ELF-1 (cell line): ENCODE data around the gene WDR33.
A peak's percentile ranks its signal among the peaks of the same experiment; 100 is the strongest.
"Not testable (repeated sequence)": the region's sequence is repeated elsewhere in the genome, so short reads cannot be mapped to it uniquely, and the experiment has no call there.

Experiments
- DNase-seq: peaks from one replicate; pipeline ENCODE4 v3.0.0-alpha.2; 2016; ENCODE audit warnings: low read depth, low spot score

The WDR33 gene

DNA sequence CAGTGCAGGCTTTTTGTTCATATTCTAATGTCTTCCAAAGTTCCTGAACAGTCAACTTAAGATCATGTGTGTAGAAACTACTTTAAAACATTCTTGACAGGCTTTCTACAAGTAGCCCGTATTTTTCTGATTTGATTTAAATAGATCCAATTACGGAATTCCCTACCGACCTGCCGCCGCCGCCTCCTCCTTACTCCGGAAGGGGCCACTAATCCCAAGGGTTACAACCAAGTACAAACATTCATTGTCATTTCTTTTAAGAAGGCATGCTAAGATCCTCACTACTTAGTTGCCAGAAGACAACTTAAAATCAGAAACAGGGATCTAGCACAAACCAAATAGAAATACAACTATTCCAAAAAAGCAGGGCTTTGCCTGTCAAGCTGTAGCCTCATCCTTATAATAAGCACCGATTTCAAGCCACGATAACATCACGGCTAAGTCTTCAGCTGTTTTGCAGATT is 784 bp downstream of the WDR33 start:
- DNase-seq: peak; percentile 52

DNA sequence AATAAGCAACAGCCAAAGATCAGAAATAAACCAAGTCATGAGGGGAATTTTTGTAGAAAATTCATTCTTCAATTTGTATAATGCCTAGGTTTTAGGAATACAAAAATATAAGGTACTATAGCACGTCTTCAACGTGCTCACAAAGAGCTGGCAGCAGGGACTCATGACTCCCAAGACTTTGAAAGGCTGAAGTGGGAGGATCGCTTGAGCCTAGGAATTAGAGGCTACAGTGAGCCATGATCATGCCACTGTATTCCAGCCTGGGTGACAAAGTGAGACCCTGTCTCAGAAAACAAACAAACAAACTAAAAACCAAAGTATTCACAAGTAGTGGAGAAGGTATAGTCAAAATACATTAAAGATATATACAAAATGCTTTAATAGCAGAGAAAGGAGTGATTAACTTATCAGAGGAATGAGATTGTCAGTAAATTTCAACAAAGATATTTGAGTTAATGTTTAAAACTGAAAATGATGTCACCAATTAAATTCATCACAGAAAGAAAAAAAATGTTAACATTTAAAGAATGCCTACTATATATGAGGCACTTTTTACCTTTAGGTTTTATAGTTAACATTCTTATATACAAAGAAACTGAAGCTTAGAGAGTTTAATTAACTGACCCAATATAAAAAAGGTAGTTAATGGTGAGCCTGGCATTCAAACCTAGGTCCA is 3.2 kb downstream of the WDR33 start:
- no peak for DNase-seq

DNA sequence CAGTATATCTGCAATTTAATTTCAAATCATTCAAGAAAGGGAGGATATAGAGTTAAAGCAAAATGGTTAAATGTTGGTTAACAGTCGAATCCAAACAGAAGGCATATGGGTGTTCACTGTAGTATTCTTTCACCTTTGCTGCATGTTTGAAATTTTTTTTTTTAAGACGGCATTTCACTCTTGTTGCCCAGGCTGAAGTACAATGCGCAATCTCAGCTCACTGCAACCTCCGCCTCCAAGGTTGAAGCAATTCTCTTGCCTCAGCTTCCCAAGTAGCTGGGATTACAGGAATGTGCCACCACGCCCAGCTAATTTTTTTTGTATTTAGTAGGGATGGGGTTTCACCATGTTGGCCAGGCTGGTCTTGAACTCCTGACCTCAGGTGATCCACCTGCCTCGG is 4.1 kb downstream of the WDR33 start:
- DNase-seq: not testable (repeated sequence)

DNA sequence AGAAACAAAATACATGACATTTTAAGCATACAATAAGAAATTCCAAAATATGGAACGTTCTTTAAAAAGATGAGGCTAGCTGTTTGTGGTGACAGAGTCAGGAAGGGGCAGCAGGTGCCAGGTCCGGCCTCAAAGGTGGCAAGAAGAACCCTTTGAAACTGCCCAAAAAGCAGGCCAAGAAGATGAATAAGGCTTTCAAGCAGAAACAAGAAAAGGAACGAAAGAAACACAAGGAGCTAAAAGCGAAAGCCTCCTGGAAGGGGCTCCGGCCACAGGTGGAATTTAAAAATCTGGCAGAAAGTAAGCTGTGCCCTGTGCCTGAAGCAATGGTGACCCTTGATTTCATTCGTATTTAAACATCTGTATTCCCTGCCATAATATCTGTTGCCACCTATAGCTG is 5.5 kb downstream of the WDR33 start:
- no peak for DNase-seq

DNA sequence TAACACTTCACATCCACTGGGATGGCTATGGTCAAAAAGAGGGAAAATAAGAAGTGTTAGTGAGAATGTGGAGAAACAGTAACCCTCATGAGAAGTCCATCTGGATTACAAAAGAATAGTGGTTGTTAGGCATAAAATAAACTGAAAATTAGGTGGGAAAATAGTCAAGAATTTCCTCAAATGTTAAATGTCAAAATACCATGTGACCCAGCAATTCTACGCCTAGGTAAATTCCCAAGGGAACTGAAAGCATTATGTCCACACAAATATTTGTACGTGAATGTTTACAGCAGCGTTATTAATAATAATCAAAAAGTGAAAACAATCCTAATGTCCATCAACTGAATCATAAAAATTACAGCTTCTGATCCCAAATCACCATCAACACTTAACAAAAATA is 11.0 kb downstream of the WDR33 start:
- DNase-seq: no peak

DNA sequence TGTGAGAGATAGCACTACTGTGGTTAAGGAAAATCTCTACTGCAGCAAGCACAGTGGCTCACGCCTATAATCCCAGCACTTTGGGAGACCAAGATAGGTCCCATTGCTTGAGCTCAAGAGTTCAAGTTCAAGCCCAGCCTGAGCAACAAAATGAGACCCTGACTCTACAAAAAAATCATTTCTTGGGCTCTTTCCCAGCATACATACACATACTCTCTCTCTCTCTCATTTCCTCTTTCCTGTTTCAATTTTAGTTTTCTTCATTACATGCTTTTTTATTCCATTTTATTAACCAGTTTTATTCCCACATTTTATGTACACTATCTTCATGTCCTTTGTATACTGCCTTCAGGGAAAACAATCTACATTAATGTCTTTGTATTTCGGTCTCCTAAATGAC is 14.6 kb downstream of the WDR33 start:
- no peak for DNase-seq

DNA sequence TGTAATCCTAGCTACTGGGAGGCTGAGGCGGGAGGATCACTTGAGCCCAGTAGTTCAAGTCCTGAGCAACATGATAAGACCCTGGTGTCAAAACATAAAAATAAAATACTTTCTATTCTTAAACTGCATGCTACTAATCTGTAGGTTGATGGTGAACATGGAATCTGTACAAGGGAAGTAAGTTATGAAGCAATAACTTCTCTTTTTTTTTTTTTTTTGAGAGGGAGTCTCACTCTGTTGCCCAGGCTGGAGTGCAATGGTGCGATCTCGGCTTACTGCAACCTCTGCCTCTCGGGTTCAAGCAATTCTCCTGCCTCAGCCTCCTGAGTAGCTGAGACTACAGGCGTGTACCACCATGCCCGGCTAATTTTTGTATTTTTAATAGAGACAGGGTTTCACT is 16.1 kb downstream of the WDR33 start:
- not testable (repeated sequence) for DNase-seq

DNA sequence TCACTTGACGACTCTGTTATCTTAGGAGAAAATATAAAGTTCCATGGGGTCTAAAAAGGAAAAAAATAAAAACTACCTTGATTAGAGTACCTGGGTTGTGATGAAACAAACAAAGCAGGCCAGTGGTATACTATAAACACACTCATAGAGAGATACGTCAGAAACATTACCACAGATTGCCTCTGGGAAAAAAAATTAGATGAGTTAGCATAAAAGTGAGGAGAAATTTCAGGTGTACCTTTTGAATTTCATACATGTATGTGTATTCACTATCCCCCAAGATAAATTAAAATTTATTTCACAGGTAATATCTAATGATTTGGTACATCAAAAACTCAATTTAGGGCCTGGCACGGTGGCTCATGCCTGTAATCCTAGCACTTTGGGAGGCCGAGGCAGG is 18.2 kb downstream of the WDR33 start:
- no peak for DNase-seq

DNA sequence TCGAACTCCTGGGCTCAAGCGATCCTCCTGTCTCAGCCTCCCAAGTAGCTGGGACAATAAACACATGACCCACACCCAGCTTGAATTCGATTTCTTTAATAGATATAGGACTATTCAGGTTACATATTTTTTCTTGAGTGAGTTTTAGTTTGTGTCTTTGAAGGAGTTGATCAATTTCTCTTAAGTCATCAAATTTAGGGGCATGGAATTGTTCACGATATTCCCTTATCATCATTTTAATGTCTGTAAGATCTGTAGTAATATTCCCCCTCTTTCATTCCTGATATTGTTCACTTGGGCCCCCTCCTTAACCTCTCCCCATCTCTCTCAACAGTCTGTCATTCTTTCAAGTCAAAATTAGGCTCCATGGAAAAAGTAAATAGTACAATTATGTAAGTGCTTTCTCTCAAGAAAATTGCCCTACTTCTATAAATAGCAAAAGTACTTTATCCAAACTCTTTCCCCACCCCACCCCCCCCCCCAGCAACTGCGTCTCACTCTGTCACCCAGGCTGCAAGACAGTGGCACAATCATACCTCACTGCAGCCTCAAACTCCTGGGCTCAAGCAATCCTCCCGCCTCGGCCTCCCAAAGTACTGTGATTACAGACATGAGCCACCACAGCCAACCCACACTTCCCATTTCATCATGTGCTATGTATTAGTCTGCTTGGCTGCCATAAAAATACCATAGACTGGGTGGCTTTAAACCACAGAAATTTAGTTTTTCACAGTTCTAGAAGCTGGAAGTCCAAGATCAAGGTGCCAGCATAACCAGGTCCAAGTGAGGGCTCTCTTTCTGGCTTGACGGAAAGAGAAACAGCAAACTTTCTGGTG is 20.1 kb downstream of the WDR33 start:
- no peak for DNase-seq

DNA sequence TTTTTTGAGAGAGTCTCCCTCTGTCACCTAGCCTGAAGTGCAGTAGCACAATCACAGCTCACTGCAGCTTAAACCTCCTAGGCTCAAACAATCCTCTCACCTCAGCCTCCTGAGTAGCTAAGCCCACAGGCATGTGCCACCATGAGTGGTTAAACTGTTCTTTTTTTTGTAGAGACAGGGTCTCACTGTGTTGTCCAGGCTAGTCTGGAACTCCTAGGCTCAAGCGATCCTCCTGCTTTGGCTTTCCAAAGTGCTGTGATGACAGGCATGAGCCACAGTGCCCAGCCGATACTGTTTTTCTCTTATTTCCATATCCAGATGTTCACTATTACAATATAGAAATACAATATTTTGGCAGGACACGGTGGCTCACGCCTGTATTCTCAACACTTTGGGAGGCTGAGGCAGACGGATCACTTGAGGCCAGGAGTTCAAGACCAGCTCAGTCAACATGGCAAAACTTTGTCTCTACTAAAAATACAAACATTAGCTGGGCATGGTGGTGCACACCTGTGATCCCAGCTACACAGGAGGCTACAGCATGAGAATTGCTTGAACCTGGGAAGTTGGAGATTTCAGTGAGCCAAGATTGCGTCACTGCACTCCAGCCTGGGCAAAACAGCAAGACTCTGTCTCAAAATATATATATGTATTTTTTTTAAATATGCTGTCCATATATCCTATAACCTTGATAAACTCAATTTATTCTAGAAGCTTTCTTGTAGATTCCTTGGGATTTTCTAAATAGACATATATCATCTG is 24.7 kb downstream of the WDR33 start:
- no peak for DNase-seq

DNA sequence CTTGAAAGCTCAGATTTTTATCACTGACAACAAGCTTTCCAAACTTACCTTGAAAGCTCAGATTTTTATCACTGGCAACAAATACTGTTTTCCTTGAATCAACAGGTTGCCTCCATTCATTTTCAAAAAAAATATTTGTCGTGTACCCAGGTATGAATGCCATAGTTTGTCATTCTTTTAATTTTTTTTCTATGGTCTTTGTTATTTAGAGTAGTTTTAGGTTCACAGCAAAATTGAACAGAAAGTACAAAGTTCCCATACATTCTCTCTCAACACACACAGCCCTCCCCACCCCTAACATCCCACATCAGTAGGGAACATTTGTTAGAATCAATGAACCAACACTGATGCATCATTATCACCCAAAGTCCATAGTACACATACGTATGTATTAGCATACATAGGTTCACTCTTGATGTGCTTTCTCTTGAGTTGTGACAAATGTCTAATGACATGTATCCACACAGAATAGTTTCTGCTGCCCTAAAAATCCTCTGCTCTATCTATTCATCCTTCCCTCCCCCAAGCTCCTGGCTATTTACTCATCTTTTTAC is 25.9 kb downstream of the WDR33 start:
- DNase-seq: no peak

DNA sequence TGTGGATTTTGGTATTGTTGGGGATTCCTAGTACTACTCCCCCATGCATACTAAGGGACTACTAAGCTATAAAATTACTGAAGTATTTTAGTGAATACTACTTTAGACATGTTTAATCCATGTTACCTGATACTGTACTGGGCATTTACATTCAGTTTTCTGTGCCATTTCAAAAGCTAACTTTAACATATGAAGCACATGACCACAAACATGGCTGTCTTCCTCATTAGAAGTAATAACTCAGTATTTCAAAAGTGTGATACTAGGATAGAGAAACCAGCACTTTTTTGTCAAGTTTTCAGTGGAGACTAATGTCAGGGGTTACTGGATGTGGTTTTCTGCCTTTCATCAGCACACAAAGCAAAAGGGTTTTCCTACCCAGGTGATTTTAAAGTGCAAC is 27.9 kb downstream of the WDR33 start:
- no peak for DNase-seq

DNA sequence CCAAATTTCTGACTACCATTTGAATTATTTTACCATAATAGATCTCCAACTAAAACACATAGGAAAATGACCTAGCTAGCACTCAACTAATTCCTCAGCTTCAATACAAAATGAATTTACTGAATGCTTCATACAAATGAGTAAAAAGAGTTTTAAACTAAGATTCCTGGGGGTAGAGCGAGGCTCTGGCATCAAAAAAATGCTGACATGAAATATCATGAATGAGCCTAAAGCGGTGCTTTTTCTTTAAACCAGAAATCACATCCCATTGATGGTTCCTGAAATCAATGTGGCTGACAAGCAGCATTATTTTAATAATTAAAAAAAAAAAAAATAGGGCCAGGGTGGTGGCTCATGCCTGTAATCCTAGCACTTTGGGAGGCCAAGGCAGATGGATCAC is 32.1 kb downstream of the WDR33 start:
- DNase-seq: no peak

DNA sequence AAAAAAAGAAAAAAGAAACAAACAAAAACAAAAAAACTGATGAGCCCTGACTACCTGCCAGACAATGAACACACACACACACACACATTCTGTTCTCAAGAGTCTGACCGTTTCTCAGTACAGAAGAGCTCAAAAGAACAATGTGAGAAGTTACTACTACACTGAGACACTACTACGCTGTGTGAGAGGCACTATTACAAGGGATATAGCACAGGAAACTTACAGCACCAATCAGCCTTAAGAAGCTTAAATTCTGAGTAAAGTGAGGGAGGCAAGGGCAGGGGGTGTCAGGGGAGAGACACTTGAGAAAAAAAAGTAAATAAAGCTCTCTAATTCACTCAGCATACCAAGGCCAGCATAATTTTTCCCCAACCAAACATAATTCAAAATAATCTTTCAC is 32.5 kb downstream of the WDR33 start:
- DNase-seq: no peak

DNA sequence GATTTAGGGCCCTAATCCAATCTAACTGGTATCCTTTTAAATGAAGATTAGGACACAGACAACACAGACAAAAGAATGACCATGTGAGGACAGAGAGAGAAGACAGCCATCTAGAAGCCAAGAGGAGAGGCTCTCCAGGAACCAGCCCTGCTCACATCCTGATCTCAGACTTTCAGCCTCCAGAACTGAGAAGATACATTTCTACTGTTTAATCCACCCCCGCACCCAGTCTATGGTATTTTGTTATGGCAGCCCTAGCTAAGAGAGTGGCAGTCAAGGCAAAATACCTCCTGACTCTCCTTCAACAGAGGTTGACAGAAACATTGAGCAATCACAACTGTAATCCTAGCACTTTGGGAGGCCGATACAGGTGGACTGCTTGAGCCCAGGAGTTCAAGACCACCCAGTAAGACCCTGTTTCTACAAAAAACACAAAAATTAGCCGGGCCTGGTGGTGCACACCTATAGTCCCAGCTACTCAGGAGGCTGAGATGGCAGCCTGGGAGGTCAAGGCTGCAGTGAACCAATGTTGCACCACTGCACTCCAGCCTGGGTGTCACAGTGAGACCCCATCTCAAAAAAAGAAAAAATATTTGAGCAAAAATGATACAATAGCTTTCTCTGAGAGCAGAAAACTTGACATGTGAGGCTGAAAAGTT is 34.7 kb downstream of the WDR33 start:
- DNase-seq: no peak

DNA sequence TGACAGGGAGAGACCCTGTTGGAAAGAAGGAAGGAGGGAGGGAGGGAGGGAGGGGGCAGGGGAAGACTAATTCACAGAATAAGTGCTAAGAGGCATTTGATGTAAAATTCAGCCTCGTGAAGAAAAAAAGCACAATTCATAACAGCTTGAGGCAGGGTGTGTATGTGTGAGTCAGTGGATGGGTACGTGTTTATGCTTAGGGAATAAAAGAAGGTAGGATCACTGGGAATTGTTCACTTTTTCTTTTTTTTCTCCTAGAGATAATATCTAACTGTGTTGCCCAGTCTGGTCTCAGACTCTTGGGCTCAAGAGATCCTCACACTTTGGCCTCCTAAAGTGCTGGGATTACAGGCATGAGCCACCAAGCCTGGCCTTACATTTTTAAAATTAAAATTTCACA is 39.2 kb downstream of the WDR33 start:
- no peak for DNase-seq

DNA sequence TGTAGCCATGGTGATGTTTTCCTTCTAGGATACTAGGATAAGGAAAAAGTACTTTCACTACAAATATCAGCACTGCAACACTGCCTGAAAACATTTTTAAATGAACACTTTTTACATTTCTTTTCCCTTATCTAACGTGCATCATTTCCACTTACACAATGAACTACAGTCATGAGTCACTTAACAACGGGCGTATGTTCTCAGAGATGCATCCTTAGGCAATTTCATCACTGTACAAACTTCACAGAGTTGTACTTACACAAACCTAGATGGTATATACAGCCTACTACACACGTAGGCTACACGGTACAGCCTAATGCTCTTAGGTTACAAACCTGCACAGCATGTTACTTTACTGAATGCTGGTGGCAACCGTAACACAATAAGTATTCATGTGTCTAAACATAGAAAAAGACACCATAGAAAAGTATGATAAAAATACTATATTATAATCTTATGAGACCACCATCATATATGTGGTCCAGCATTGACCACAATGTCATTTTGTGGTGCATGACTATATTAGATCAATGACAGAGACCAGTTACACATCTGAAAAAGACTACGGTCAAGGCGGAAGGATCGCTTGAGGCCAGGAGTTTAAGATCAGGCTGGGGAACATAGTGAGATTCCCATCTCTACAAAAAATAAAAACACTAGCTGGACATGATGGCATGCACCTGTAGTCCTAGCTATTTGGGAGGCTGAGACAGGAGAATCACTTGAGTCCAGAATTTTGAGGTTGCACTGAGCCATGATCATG is 39.8 kb downstream of the WDR33 start:
- no peak for DNase-seq

DNA sequence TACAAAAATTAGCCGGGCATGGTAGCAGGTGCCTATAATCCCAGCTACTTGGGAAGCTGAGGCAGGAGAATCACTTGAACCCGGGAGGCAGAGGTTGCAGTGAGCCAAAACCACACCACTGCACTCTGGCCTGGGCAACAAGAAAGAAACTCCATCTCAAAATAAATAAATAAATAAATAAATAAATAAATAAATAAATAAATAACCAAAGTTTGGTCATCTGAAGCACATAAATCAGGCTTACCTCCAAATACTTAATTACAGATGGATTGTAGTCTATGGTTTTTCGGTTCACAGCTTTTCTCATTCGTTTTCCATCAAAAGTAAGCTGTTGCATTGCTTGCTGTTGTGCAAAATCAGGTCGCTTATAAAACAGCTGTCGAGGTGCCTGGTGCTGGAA is 40.4 kb downstream of the WDR33 start:
- DNase-seq: not testable (repeated sequence)

DNA sequence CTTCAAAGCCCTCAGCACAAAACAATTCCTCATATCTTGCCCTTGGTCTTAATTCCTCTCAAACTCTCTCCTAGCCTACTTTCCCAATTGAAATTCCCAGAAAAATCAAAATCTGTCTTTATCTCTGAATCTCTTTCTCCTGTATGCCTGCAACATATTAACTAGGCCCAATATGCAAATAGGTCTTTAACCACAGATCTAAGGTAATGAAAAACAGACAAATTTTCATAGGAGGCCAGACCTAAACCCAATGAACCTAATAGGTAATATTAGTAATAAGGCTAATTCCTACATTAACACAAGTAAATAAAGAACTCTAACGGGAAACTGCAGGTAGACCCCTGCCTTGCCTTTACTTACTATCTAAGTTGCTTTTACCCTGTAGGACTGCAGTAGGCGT is 41.4 kb downstream of the WDR33 start:
- no peak for DNase-seq

DNA sequence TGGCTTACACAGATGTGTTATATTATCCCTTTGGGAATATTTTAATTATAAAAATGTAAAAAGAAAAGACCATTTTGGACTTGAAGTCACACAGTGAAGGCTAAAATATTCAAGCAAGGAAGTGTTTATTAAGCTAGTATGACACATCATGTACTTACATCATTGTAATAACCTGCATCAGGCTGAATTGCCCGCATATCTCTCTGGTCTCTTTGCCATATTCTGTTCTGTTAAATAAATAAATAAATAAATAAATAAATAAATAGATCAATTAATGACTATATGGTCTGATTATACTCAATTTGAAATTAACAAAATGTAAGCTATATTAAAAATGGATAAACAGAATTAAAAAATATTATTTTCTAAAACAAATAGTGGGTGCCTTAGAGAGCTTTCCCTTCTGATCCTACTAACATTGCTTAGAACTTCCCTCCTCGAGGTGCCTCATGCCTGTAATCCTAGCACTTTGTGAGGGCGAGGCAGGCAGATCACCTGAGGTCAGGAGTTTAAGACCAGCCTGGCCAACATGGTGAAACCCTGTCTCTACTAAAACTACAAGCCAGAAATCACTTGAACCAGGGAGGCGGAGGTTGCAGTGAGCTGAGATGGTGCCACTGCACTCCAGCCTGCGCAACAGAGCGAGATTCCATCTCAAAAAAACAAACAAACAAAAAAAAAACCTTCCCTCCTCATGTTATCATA is 42.0 kb downstream of the WDR33 start:
- DNase-seq: no peak
